ENCODE measurements around the gene SH3BGRL. TPM values are rescaled to one million over a fixed set of nuclear protein-coding genes. Genes with fewer than 3 reads are reported as not detected.

Gene SH3BGRL
- total RNA-seq, result 25.6 TPM
- long read RNA-seq, transcript SH3BGRL-201 (4 exons, 1,923 nt), result major isoform, 42 of 45 reads
- long read RNA-seq, partial matches to known transcripts, result 2 of 45 reads
- long read RNA-seq, other reads (novel, unspliced or antisense), result 1 of 45 reads

- intact Hi-C loops (cut with micrococcal nuclease), result no loop called here
- DNase-seq (peak; percentile 85), ATAC-seq (peak; percentile 100)
Observed at GRCh38 chrX:81201671-81202455, at the start of gene SH3BGRL, which contains the start of gene HMGN5. SH3BGRL (plus strand) TSS chrX:81202102; CDS start chrX:81202201, 99 bp downstream. HMGN5 (minus strand) TSS chrX:81201913; CDS start chrX:81121549, 80,364 bp downstream.

GRCh38 chrX:81168391-81168790 lies 33.5 kb upstream of the SH3BGRL start:
- no peak for DNase-seq
- intact Hi-C loops (cut with micrococcal nuclease), result no loop called here
- ATAC-seq, result no peak

- intact Hi-C loops (cut with micrococcal nuclease), result no loop called here
Observed at GRCh38 chrX:81174286-81174685, 27.6 kb upstream of the SH3BGRL start.

GRCh38 chrX:81195259-81195658 lies 6.6 kb upstream of the SH3BGRL start:
- no peak for ATAC-seq
- intact Hi-C loops (cut with micrococcal nuclease), result no loop called here
- no peak for DNase-seq

More at GRCh38 chrX:81174286-81174685, 27.6 kb upstream of the SH3BGRL start:
- ATAC-seq (no peak), DNase-seq (no peak)

- DNase-seq (no peak), ATAC-seq (peak; percentile 45)
- intact Hi-C loops (cut with micrococcal nuclease), result no loop called here
Observed at GRCh38 chrX:81195712-81196111, 6.2 kb upstream of the SH3BGRL start.

GRCh38 chrX:81201071-81201470 lies 831 bp upstream of the SH3BGRL start:
- intact Hi-C loops (cut with micrococcal nuclease), result no loop called here
- DNase-seq, result no peak

GRCh38 chrX:81202456-81202819 lies 536 bp downstream of the SH3BGRL start:
- DNase-seq (no peak), ATAC-seq (peak; percentile 41)
- intact Hi-C loops (cut with micrococcal nuclease), result no loop called here

More at GRCh38 chrX:81201071-81201470, 831 bp upstream of the SH3BGRL start:
- ATAC-seq, result no peak

- DNase-seq (no peak), ATAC-seq (no peak)
- intact Hi-C loops (cut with micrococcal nuclease), result no loop called here
Observed at GRCh38 chrX:81202943-81203342, 1.0 kb downstream of the SH3BGRL start.

GRCh38 chrX:81205551-81205950 lies 3.6 kb downstream of the SH3BGRL start:
- ATAC-seq (no peak), DNase-seq (no peak)
- intact Hi-C loops (cut with micrococcal nuclease), result no loop called here

GRCh38 chrX:81206476-81206875 lies 4.6 kb downstream of the SH3BGRL start:
- no peak for DNase-seq
- no peak for ATAC-seq
- intact Hi-C loops (cut with micrococcal nuclease), result no loop called here

GRCh38 chrX:81208916-81209315 lies 7.0 kb downstream of the SH3BGRL start:
- intact Hi-C loops (cut with micrococcal nuclease), result no loop called here
- ATAC-seq (no peak), DNase-seq (no peak)

GRCh38 chrX:81215685-81216084 lies 13.8 kb downstream of the SH3BGRL start:
- ATAC-seq (no peak), DNase-seq (no peak)
- intact Hi-C loops (cut with micrococcal nuclease), result no loop called here

- no peak for ATAC-seq
Observed at GRCh38 chrX:81229229-81229628, 27.3 kb downstream of the SH3BGRL start.

GRCh38 chrX:81229901-81230300 lies 28.0 kb downstream of the SH3BGRL start:
- intact Hi-C loops (cut with micrococcal nuclease), result no loop called here
- no peak for ATAC-seq
- no peak for DNase-seq

More at GRCh38 chrX:81229229-81229628, 27.3 kb downstream of the SH3BGRL start:
- DNase-seq, result no peak
- intact Hi-C loops (cut with micrococcal nuclease), result no loop called here

GRCh38 chrX:81231476-81231875 lies 29.6 kb downstream of the SH3BGRL start:
- ATAC-seq, result no peak
- DNase-seq, result no peak
- intact Hi-C loops (cut with micrococcal nuclease), result no loop called here

GRCh38 chrX:81232218-81232617 lies 30.3 kb downstream of the SH3BGRL start:
- ATAC-seq (no peak), DNase-seq (no peak)
- intact Hi-C loops (cut with micrococcal nuclease), result no loop called here

- DNase-seq (no peak), ATAC-seq (no peak)
- intact Hi-C loops (cut with micrococcal nuclease), result no loop called here
Observed at GRCh38 chrX:81237516-81237915, 35.6 kb downstream of the SH3BGRL start.

- DNase-seq (no peak), ATAC-seq (no peak)
- intact Hi-C loops (cut with micrococcal nuclease), result no loop called here
Observed at GRCh38 chrX:81238166-81238565, 36.3 kb downstream of the SH3BGRL start.

GRCh38 chrX:81240701-81241331 lies 38.9 kb downstream of the SH3BGRL start:
- DNase-seq, result no peak

GRCh38 chrX:81241753-81242152 lies 39.9 kb downstream of the SH3BGRL start:
- intact Hi-C loops (cut with micrococcal nuclease), result no loop called here
- ATAC-seq, result no peak
- DNase-seq, result no peak

More at GRCh38 chrX:81240701-81241331, 38.9 kb downstream of the SH3BGRL start:
- intact Hi-C loops (cut with micrococcal nuclease), result no loop called here
- no peak for ATAC-seq

Measured in left ventricle myocardium superior (tissue), 1 donor.